ENCODE measurements around the gene NECAB2.

NECAB2 gene

GRCh38 chr16:84045001-84045817, 77.2 kb downstream of the NECAB2 start:
- no peaks in the 10 kb centered on the region for H3K9me3 ChIP-seq (ENCODE audit: control insufficient read depth, insufficient read depth, low read length)
- H3K36me3 ChIP-seq (ENCODE audit: control insufficient read depth, insufficient read depth, low read length): no peaks in the 10 kb centered on the region
- DNase-seq (ENCODE audit: low read depth, low spot score): no peak
- WGBS (ENCODE audit: insufficient coverage, insufficient read length): no CpG with 5 or more reads among the region's 36 CpGs
- no peaks in the 10 kb centered on the region for H3K27me3 ChIP-seq (ENCODE audit: control insufficient read depth, insufficient read depth, low read length)
- H3K4me1 ChIP-seq (ENCODE audit: control insufficient read depth, insufficient read depth, low read length): peaks cover 5% of the 10 kb centered on the region
- no peak overlapping the region for H3K27ac ChIP-seq (ENCODE audit: low read length)
- no peak overlapping the region for H3K4me3 ChIP-seq (ENCODE audit: low read length)

GRCh38 chr16:84045818-84046470, 77.9 kb downstream of the NECAB2 start:
- Histone ChIP-seq H3K4me1 (ENCODE audit: control insufficient read depth, insufficient read depth, low read length) (peaks cover 5% of the 10 kb centered on the region), H3K27ac (ENCODE audit: low read length) (no peak overlapping the region), H3K4me3 (ENCODE audit: low read length) (no peak overlapping the region), H3K9me3 (ENCODE audit: control insufficient read depth, insufficient read depth, low read length) (no peaks in the 10 kb centered on the region), H3K27me3 (ENCODE audit: control insufficient read depth, insufficient read depth, low read length) (no peaks in the 10 kb centered on the region), H3K36me3 (ENCODE audit: control insufficient read depth, insufficient read depth, low read length) (no peaks in the 10 kb centered on the region)
- WGBS (ENCODE audit: insufficient coverage, insufficient read length): no CpG with 5 or more reads among the region's 19 CpGs
- no peak for DNase-seq (ENCODE audit: low read depth, low spot score)

GRCh38 chr16:84047206-84047605, 79.2 kb downstream of the NECAB2 start:
- Histone ChIP-seq H3K27ac (ENCODE audit: low read length) (no peak overlapping the region), H3K4me1 (ENCODE audit: control insufficient read depth, insufficient read depth, low read length) (peaks cover 5% of the 10 kb centered on the region), H3K27me3 (ENCODE audit: control insufficient read depth, insufficient read depth, low read length) (no peaks in the 10 kb centered on the region), H3K9me3 (ENCODE audit: control insufficient read depth, insufficient read depth, low read length) (no peaks in the 10 kb centered on the region), H3K4me3 (ENCODE audit: low read length) (no peak overlapping the region), H3K36me3 (ENCODE audit: control insufficient read depth, insufficient read depth, low read length) (peaks cover 2% of the 10 kb centered on the region; the same call in 1 of the 2 replicates)
- no CpG with 5 or more reads among the region's 6 CpGs for WGBS (ENCODE audit: insufficient coverage, insufficient read length)
- no peak for DNase-seq (ENCODE audit: low read depth, low spot score)

- Histone ChIP-seq H3K9me3 (ENCODE audit: control insufficient read depth, insufficient read depth, low read length) (no peaks in the 10 kb centered on the region), H3K27ac (ENCODE audit: low read length) (no peak overlapping the region), H3K36me3 (ENCODE audit: control insufficient read depth, insufficient read depth, low read length) (peaks cover 3% of the 10 kb centered on the region; the same call in 1 of the 2 replicates), H3K4me3 (ENCODE audit: low read length) (no peak overlapping the region), H3K27me3 (ENCODE audit: control insufficient read depth, insufficient read depth, low read length) (no peaks in the 10 kb centered on the region), H3K4me1 (ENCODE audit: control insufficient read depth, insufficient read depth, low read length) (peaks cover 4% of the 10 kb centered on the region)
- no peak for DNase-seq (ENCODE audit: low read depth, low spot score)
- WGBS (ENCODE audit: insufficient coverage, insufficient read length): no CpG with 5 or more reads among the region's 6 CpGs
These were observed 79.6 kb downstream of the NECAB2 start for GRCh38 chr16:84047626-84048025.

GRCh38 chr16:84048270-84048669, 80.2 kb downstream of the NECAB2 start:
- Histone ChIP-seq H3K27me3 (ENCODE audit: control insufficient read depth, insufficient read depth, low read length) (no peaks in the 10 kb centered on the region), H3K36me3 (ENCODE audit: control insufficient read depth, insufficient read depth, low read length) (peaks cover 3% of the 10 kb centered on the region; the same call in 1 of the 2 replicates), H3K4me1 (ENCODE audit: control insufficient read depth, insufficient read depth, low read length) (peaks cover 2% of the 10 kb centered on the region; the same call in 1 of the 2 replicates), H3K4me3 (ENCODE audit: low read length) (no peak overlapping the region), H3K27ac (ENCODE audit: low read length) (no peak overlapping the region), H3K9me3 (ENCODE audit: control insufficient read depth, insufficient read depth, low read length) (no peaks in the 10 kb centered on the region)
- DNase-seq (ENCODE audit: low read depth, low spot score): no peak
- WGBS (ENCODE audit: insufficient coverage, insufficient read length): no CpG with 5 or more reads among the region's 7 CpGs

- Histone ChIP-seq H3K4me1 (ENCODE audit: control insufficient read depth, insufficient read depth, low read length) (peaks cover under 1% of the 10 kb centered on the region; the same call in 1 of the 2 replicates), H3K36me3 (ENCODE audit: control insufficient read depth, insufficient read depth, low read length) (peaks cover 3% of the 10 kb centered on the region; the same call in 1 of the 2 replicates), H3K27me3 (ENCODE audit: control insufficient read depth, insufficient read depth, low read length) (no peaks in the 10 kb centered on the region), H3K4me3 (ENCODE audit: low read length) (no peak overlapping the region), H3K27ac (ENCODE audit: low read length) (no peak overlapping the region), H3K9me3 (ENCODE audit: control insufficient read depth, insufficient read depth, low read length) (no peaks in the 10 kb centered on the region)
- WGBS (ENCODE audit: insufficient coverage, insufficient read length): no CpG with 5 or more reads among the region's 13 CpGs
- DNase-seq (ENCODE audit: low read depth, low spot score): no peak
These were observed 80.8 kb downstream of the NECAB2 start for GRCh38 chr16:84048871-84049270.

GRCh38 chr16:84049403-84050060, 81.5 kb downstream of the NECAB2 start:
- WGBS (ENCODE audit: insufficient coverage, insufficient read length): no CpG with 5 or more reads among the region's 13 CpGs

GRCh38 chr16:84050316-84050715, 82.3 kb downstream of the NECAB2 start:
- no peak overlapping the region for H3K27ac ChIP-seq (ENCODE audit: low read length)
- H3K4me3 ChIP-seq (ENCODE audit: low read length): no peak overlapping the region
- no peak for DNase-seq (ENCODE audit: low read depth, low spot score)
- no peaks in the 10 kb centered on the region for H3K4me1 ChIP-seq (ENCODE audit: control insufficient read depth, insufficient read depth, low read length)
- H3K36me3 ChIP-seq (ENCODE audit: control insufficient read depth, insufficient read depth, low read length): peaks cover 8% of the 10 kb centered on the region; the same call in 1 of the 2 replicates
- no peaks in the 10 kb centered on the region for H3K9me3 ChIP-seq (ENCODE audit: control insufficient read depth, insufficient read depth, low read length)
- H3K27me3 ChIP-seq (ENCODE audit: control insufficient read depth, insufficient read depth, low read length): no peaks in the 10 kb centered on the region
- no CpG with 5 or more reads among the region's 9 CpGs for WGBS (ENCODE audit: insufficient coverage, insufficient read length)

More at GRCh38 chr16:84049403-84050060, 81.5 kb downstream of the NECAB2 start:
- Histone ChIP-seq H3K36me3 (ENCODE audit: control insufficient read depth, insufficient read depth, low read length) (peaks cover 8% of the 10 kb centered on the region; the same call in 1 of the 2 replicates), H3K4me1 (ENCODE audit: control insufficient read depth, insufficient read depth, low read length) (no peaks in the 10 kb centered on the region), H3K4me3 (ENCODE audit: low read length) (no peak overlapping the region), H3K27me3 (ENCODE audit: control insufficient read depth, insufficient read depth, low read length) (no peaks in the 10 kb centered on the region), H3K27ac (ENCODE audit: low read length) (no peak overlapping the region), H3K9me3 (ENCODE audit: control insufficient read depth, insufficient read depth, low read length) (no peaks in the 10 kb centered on the region)
- no peak for DNase-seq (ENCODE audit: low read depth, low spot score)

- H3K36me3 ChIP-seq (ENCODE audit: control insufficient read depth, insufficient read depth, low read length): peaks cover 8% of the 10 kb centered on the region; the same call in 1 of the 2 replicates
- no peaks in the 10 kb centered on the region for H3K27me3 ChIP-seq (ENCODE audit: control insufficient read depth, insufficient read depth, low read length)
- WGBS (ENCODE audit: insufficient coverage, insufficient read length): no CpG with 5 or more reads among the region's 27 CpGs
- no peak for DNase-seq (ENCODE audit: low read depth, low spot score)
- no peaks in the 10 kb centered on the region for H3K4me1 ChIP-seq (ENCODE audit: control insufficient read depth, insufficient read depth, low read length)
- H3K9me3 ChIP-seq (ENCODE audit: control insufficient read depth, insufficient read depth, low read length): no peaks in the 10 kb centered on the region
- no peak overlapping the region for H3K4me3 ChIP-seq (ENCODE audit: low read length)
- H3K27ac ChIP-seq (ENCODE audit: low read length): no peak overlapping the region
These were observed 84.1 kb downstream of the NECAB2 start for GRCh38 chr16:84052071-84052622.

Data from iPS DF 6.9 (cell line).